SU-DHL-6 (cell line): Measurements from ENCODE around the gene NCKAP5.

Experiments used
- H2AFZ ChIP-seq: fragments of 200-600 bp; sonication (generic); 2 replicates; pipeline ENCODE4 v1.6.1; 2014; ENCODE audit warnings: low read depth, mild to moderate bottlenecking, moderate library complexity, mixed read lengths, antibody characterized with exemption, low read length; ENCODE audit not compliant: severe bottlenecking
- H3F3A ChIP-seq: fragments of 200-600 bp; shearing (Covaris generic); 2 replicates; pipeline ENCODE4 v1.6.0; 2016; ENCODE audit warnings: antibody characterized with exemption, mild to moderate bottlenecking; ENCODE audit not compliant: insufficient read depth
- H3K27ac ChIP-seq: fragments of 200-600 bp; sonication (generic); 2 replicates; pipeline ENCODE4 v1.5.1; 2016; ENCODE audit warnings: low read depth, mild to moderate bottlenecking, low read length, moderate library complexity, mixed read lengths
- H3K27me3 ChIP-seq: fragments of 200-600 bp; sonication (generic), shearing (Covaris generic); 2 replicates; pipeline ENCODE4 v1.6.0; 2014; ENCODE audit warnings: mild to moderate bottlenecking, low read length
- H3K36me3 ChIP-seq: fragments of 200-600 bp; sonication (generic); 2 replicates; pipeline ENCODE4 v1.6.1; 2014; ENCODE audit warnings: mild to moderate bottlenecking, low read length, mixed read lengths
- H3K4me2 ChIP-seq: fragments of 300-600, 200-600 bp; shearing (Covaris generic), sonication (generic); 2 replicates; pipeline ENCODE4 v1.6.0; 2014; ENCODE audit warnings: low read length, low read depth, mild to moderate bottlenecking; ENCODE audit not compliant: poor library complexity, severe bottlenecking
- H3K4me3 ChIP-seq: fragments of 200-600 bp; sonication (generic); 2 replicates; pipeline ENCODE4 v1.5.1; 2014; ENCODE audit warnings: antibody characterized with exemption, low read length, mild to moderate bottlenecking, mixed read lengths; ENCODE audit not compliant: insufficient read depth, poor library complexity, severe bottlenecking
- H3K79me2 ChIP-seq: fragments of 200-600 bp; sonication (generic); 2 replicates; pipeline ENCODE4 v1.6.1; 2014; ENCODE audit warnings: mild to moderate bottlenecking, low read length, moderate library complexity; ENCODE audit not compliant: insufficient read depth
- H3K9ac ChIP-seq: fragments of 200-600 bp; sonication (generic); 2 replicates; pipeline ENCODE4 v1.7.0; 2014; ENCODE audit warnings: mild to moderate bottlenecking, low read length
- H3K9me2 ChIP-seq: fragments of 200-600 bp; sonication (generic); replicated peaks from 2 replicates; pipeline ENCODE4 v1.6.1; 2014; ENCODE audit warnings: low read length; ENCODE audit not compliant: insufficient read depth
- H3K9me3 ChIP-seq: fragments of 200-600 bp; sonication (generic); 2 replicates; pipeline ENCODE4 v1.6.1; 2014; ENCODE audit warnings: low read length, mixed read lengths; ENCODE audit not compliant: insufficient read depth
- H4K20me1 ChIP-seq: fragments of 200-600 bp; sonication (generic); 2 replicates; pipeline ENCODE4 v1.6.1; 2014; ENCODE audit warnings: low read depth, mild to moderate bottlenecking, antibody characterized with exemption, low read length, moderate library complexity, mixed read lengths
- EZH2phosphoT487 ChIP-seq: fragments of 200-600 bp; sonication (generic), shearing (Covaris generic); conservative IDR thresholded peaks from 2 replicates; pipeline ENCODE4 v1.6.1; 2018; ENCODE audit warnings: mild to moderate bottlenecking, antibody characterized with exemption, low read length, moderate library complexity, mixed read lengths
- TF ChIP-seq, protein P1 (sequence below): fragments of 200-600 bp; sonication (generic); IDR thresholded peaks from one replicate; pipeline ENCODE4 v1.5.1; 2017; ENCODE audit warnings: antibody characterized with exemption, mild to moderate bottlenecking, low read length, moderate library complexity; ENCODE audit not compliant: insufficient read depth, poor library complexity, severe bottlenecking

NCKAP5 gene

DNA sequence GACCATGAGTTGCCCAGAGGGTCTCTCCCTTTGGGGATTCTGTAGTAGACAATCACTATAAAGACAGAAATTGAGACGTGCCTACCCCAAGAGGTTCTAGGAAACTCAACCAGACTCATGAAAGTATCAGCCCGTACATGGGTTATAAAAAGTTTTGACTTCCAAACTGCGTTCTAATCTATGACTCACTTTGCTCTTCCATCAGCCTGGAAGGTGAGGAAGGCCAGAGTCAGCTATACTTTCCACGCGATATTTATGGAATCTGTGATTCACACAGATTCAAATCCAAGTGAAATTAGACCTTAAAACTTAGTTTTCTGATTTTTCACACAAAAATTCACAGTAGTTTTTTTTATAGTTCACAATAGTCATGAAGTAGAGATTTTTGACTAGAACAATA is 890.6 kb downstream of the NCKAP5 start:
- no peak for TF ChIP-seq EZH2phosphoT487
- TF ChIP-seq, protein P1, sequence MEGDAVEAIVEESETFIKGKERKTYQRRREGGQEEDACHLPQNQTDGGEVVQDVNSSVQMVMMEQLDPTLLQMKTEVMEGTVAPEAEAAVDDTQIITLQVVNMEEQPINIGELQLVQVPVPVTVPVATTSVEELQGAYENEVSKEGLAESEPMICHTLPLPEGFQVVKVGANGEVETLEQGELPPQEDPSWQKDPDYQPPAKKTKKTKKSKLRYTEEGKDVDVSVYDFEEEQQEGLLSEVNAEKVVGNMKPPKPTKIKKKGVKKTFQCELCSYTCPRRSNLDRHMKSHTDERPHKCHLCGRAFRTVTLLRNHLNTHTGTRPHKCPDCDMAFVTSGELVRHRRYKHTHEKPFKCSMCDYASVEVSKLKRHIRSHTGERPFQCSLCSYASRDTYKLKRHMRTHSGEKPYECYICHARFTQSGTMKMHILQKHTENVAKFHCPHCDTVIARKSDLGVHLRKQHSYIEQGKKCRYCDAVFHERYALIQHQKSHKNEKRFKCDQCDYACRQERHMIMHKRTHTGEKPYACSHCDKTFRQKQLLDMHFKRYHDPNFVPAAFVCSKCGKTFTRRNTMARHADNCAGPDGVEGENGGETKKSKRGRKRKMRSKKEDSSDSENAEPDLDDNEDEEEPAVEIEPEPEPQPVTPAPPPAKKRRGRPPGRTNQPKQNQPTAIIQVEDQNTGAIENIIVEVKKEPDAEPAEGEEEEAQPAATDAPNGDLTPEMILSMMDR: no peak
- no peaks in the 10 kb centered on the region for H3F3A ChIP-seq
- H2AFZ ChIP-seq: no peak overlapping the region
- no peaks in the 10 kb centered on the region for H3K36me3 ChIP-seq
- H3K9ac ChIP-seq: no peak overlapping the region
- H3K27me3 ChIP-seq: no peaks in the 10 kb centered on the region
- no peaks in the 10 kb centered on the region for H3K79me2 ChIP-seq
- H4K20me1 ChIP-seq: no peaks in the 10 kb centered on the region
- H3K9me2 ChIP-seq: no peaks in the 10 kb centered on the region
- H3K4me3 ChIP-seq: no peak overlapping the region
- no peaks in the 10 kb centered on the region for H3K9me3 ChIP-seq
- H3K27ac ChIP-seq: no peak overlapping the region
- no peak overlapping the region for H3K4me2 ChIP-seq

- TF ChIP-seq, protein P1: peak; percentile 23
- TF ChIP-seq EZH2phosphoT487: no peak
- Histone ChIP-seq H3K27ac (no peak overlapping the region), H3K4me2 (no peak overlapping the region), H3K4me3 (no peak overlapping the region), H3F3A (no peaks in the 10 kb centered on the region), H4K20me1 (no peaks in the 10 kb centered on the region), H3K79me2 (no peaks in the 10 kb centered on the region), H2AFZ (no peak overlapping the region), H3K27me3 (no peaks in the 10 kb centered on the region), H3K9me2 (no peaks in the 10 kb centered on the region), H3K9me3 (no peaks in the 10 kb centered on the region), H3K9ac (no peak overlapping the region), H3K36me3 (no peaks in the 10 kb centered on the region)
Observed at GRCh38 chr2:132676999-132677398, 891.3 kb downstream of the NCKAP5 start.

- H3K27me3 ChIP-seq: no peaks in the 10 kb centered on the region
- no peak overlapping the region for H3K27ac ChIP-seq
- no peaks in the 10 kb centered on the region for H3K9me2 ChIP-seq
- H3K9me3 ChIP-seq: no peaks in the 10 kb centered on the region
- H4K20me1 ChIP-seq: no peaks in the 10 kb centered on the region
- H3K4me2 ChIP-seq: no peak overlapping the region
- no peak overlapping the region for H3K9ac ChIP-seq
- no peaks in the 10 kb centered on the region for H3K36me3 ChIP-seq
- no peaks in the 10 kb centered on the region for H3K79me2 ChIP-seq
- no peaks in the 10 kb centered on the region for H3F3A ChIP-seq
- TF ChIP-seq, protein P1: no peak
- TF ChIP-seq EZH2phosphoT487: no peak
- no peak overlapping the region for H2AFZ ChIP-seq
- no peak overlapping the region for H3K4me3 ChIP-seq
Observed at GRCh38 chr2:132671151-132671835, 897.0 kb downstream of the NCKAP5 start.
